Inflammatory macrophage treated with lipopolysaccharide for 1 hour (primary cell): ENCODE results near the gene COL7A1.

Experiments used
- DNase-seq, 2 donors: peaks; one replicate each; pipeline ENCODE4 v3.0.0-alpha.2; 2020 to 2022

COL7A1 gene

GRCh38 chr3:48532271-48532976 lies 62.7 kb downstream of the COL7A1 start:
- peak; percentile 60 to 68 for DNase-seq

GRCh38 chr3:48530701-48531100 lies 64.4 kb downstream of the COL7A1 start:
- peak in 1 of 2 donors; percentile 74 for DNase-seq

DNA sequence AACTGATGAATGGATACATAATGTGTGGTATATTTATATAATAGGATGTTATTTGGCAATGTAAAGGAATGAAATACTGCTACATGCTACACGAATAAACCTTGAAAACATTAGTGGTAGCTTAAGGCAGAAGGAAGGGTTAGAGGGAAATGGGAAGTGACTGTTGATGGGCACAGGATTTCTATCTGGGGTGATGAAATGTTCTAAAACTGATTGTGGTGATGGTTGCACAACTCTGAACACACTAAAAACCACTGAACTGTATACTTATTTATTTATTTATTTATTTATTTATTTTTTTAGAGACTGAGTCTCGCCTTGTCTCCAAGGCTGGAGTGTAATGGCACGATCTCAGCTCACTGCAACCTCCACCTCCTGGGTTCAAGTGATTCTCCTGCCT lies 66.4 kb downstream of the COL7A1 start:
- peak; percentile 69 to 75 for DNase-seq

DNA sequence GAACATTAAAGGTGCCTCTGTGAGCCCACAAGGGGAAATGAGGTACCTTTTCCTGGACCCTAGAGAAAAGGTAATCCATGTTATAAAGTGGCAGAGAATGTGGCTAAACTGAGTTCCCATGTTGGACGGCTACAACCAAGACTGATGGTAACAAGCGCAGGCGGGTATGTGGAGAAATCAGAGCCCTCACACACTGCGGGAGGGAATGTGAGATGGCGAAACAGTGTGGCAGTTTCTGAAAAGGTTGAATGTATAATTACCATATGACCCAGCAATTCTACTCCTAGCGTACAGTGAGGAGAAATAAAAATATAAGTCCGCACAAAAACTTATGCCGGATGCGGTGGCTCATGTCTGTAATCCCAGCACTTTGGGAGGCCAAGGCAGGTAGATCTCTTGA lies 67.1 kb downstream of the COL7A1 start:
- peak; percentile 54 to 70 for DNase-seq

DNA sequence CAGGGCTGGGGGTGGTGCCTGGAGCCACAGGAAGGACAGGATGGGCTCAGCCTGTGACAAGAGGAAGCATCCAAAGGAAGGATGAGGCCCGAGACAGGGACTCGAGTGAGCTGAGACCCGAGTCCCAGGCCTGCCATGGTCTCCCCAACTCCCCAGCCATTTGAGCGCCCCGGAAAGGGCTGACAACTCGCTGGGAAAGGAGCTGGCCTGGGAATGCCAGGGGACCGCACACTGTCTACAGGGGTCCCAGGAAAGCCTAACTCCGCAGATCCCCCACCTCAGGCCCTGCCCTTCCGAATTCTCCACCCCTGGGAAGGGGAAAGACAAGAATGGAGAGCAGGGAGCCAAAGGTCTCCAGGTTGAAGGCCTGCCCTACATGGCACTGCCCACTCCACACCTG lies 70.2 kb downstream of the COL7A1 start:
- DNase-seq, result no peak

DNA sequence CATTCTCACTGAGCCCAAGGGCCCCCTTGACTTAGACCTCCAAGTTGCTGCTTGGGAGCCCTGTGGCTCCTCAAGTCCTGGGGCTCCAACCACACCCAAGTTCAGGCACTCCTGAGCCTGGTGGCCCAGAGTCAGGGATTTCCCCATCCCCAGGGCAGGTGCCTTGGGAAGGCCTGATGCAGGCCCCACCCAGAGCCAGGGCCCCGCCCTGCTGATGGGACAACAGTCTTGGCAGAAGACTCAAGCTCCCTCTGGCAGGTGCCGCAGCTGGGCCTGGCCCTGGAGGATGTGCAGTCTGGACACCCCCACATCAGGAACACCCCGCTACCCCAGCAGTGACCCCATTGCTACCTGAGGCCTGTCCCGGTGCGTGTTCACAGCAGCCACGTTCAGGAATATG lies 73.5 kb downstream of the COL7A1 start:
- no peak for DNase-seq

- DNase-seq, result no peak
Measured at GRCh38 chr3:48519277-48519643, 75.9 kb downstream of the COL7A1 start.

- no peak for DNase-seq
Measured at GRCh38 chr3:48518638-48519276, 76.4 kb downstream of the COL7A1 start.

GRCh38 chr3:48518069-48518468 lies 77.1 kb downstream of the COL7A1 start:
- DNase-seq, result no peak

- DNase-seq, result no peak
Measured at GRCh38 chr3:48516571-48516970, 78.6 kb downstream of the COL7A1 start.

DNA sequence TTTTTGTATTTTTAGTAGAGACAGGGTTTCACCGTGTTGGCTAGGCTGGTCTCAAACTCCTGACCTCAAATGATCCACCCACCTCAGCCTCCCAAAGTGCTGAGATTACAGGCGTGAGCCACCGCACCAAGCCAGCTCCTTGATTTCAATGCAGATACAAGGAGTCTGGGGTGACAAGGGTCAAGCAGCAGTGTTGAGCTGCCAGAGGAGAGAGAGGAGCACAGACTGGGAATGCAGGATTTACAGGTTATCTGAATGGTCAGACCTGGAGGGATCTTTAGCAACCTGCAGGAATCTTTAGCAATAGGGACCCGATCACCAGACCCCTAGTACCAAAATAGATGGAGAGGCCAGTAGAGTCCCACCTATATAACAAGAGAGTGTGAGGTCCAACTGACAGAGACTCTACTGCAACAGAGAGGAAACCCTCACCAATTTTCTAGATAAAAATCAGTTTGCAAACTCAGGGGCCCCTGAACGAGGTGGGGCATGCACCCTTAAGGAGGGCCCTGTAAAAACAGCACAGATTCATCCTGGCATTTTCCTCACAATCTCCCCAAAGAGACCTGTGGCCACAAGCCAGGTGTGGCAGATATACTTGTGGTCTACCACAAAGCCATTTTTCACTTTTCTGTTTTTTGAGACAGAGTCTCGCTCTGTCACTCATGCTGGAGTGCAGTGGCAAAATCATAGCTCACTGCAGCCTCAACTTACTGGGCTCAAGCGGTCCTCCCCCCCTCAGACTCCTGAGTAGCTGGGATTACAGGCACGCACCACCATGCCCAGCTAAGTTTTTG lies 80.5 kb downstream of the COL7A1 start:
- no peak for DNase-seq
